ENCODE results near the gene PHAF1. TPM values are rescaled to one million over a fixed set of nuclear protein-coding genes. Genes with fewer than 3 reads are reported as not detected.

The PHAF1 gene
- total and polyA plus RNA-seq, 2 donors (not counting 1 experiment from before 2014, with no cell fraction given), result 18.8 to 20.7 TPM

DNA sequence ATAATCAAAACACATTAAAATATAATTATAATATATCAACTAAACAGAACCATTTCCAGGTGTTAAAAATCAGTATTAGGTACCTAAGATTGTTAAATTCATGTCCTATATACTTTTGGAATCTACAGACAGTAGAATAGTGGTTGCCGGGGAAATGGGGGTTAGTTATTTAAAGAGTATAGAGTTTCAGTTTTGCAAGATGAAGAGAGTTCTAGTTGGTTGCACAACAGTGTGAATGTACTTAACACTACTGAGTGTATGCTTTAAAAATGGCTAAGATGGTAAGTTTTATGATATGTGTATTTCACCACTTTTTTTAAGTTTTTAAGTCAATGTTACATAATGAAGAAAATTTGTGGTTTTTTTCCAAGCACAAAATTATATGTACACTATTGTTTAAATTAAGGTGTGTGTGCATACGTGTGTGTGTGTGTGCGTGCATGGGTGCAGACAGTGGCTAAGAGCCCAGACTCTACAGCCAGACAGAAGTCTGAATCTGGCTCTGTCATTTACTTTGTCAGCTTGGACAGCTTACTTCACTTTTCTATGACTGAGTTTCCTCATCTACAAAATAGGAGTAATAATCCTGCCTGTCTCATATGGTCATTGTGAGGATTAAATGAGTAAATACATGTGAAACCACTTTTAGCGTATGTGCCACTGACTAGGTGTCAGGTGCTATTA, 25.3 kb upstream of the PHAF1 start:
- Histone ChIP-seq H4K20me1 (ENCODE audit: control insufficient read depth, insufficient read depth, low read length, poor library complexity, severe bottlenecking) (no peaks in the 10 kb centered on the region), H3K9me3 (ENCODE audit: control extremely low read depth in 1 of 3, control insufficient read depth in 2 of 3, insufficient read depth in 1 of 3, low read length in 2 of 3) (no peaks in the 10 kb centered on the region), H3K4me1 (ENCODE audit: control insufficient read depth in 2 of 2, insufficient read depth in 2 of 2, low read length in 2 of 2) (peaks cover 0 to 3% of the 10 kb centered on the region in 2 donors), H3K27ac (ENCODE audit: low read length in 2 of 2) (no peak overlapping the region), H3K4me2 (replicated peaks; ENCODE audit: low read depth, low read length, poor library complexity, severe bottlenecking) (no peak overlapping the region), H3K9ac (ENCODE audit: low read length) (no peak overlapping the region), H2AFZ (ENCODE audit: insufficient read depth, low read depth, low read length, poor library complexity, severe bottlenecking) (no peak overlapping the region), H3K79me2 (ENCODE audit: control insufficient read depth, insufficient read depth, low read length) (no peaks in the 10 kb centered on the region), H3K4me3 (ENCODE audit: control extremely low read depth in 1 of 5, extremely low read depth in 1 of 5, insufficient read depth in 1 of 5, low read depth in 2 of 5, low read length in 4 of 5) (no peak overlapping the region), H3K36me3 (replicated peaks in 1 of 2; ENCODE audit: control extremely low read depth in 1 of 2, control insufficient read depth in 1 of 2, extremely low read depth in 1 of 2, insufficient read depth in 2 of 2, low read length in 1 of 2) (peaks cover 1 to 9% of the 10 kb centered on the region in 2 experiments), H3K27me3 (replicated peaks in 1 of 4; ENCODE audit: control extremely low read depth in 1 of 4, control insufficient read depth in 3 of 4, insufficient read depth in 4 of 4, low read length in 3 of 4) (no peaks in the 10 kb centered on the region)
- no peak overlapping the region for H3K27ac Mint-ChIP-seq
- H3K4me1 Mint-ChIP-seq, result peaks cover 4% of the 10 kb centered on the region
- no peak for DNase-seq
- ChIA-PET CTCF (no interaction called here), POLR2A (no interaction called here)
- H3K4me3 Mint-ChIP-seq, result no peak overlapping the region
- ATAC-seq (ENCODE audit: low read depth), result no peak
- H3K9me3 Mint-ChIP-seq (ENCODE audit: insufficient read depth), result no peaks in the 10 kb centered on the region
- TF ChIP-seq, protein P1, sequence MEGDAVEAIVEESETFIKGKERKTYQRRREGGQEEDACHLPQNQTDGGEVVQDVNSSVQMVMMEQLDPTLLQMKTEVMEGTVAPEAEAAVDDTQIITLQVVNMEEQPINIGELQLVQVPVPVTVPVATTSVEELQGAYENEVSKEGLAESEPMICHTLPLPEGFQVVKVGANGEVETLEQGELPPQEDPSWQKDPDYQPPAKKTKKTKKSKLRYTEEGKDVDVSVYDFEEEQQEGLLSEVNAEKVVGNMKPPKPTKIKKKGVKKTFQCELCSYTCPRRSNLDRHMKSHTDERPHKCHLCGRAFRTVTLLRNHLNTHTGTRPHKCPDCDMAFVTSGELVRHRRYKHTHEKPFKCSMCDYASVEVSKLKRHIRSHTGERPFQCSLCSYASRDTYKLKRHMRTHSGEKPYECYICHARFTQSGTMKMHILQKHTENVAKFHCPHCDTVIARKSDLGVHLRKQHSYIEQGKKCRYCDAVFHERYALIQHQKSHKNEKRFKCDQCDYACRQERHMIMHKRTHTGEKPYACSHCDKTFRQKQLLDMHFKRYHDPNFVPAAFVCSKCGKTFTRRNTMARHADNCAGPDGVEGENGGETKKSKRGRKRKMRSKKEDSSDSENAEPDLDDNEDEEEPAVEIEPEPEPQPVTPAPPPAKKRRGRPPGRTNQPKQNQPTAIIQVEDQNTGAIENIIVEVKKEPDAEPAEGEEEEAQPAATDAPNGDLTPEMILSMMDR (IDR thresholded peaks at IDR 0.05), result no peak
- no peak for TF ChIP-seq EZH2 (IDR thresholded peaks at IDR 0.05; ENCODE audit: borderline replicate concordance, insufficient read depth, low read depth, low read length, poor library complexity, severe bottlenecking)
- H3K27me3 Mint-ChIP-seq, result no peaks in the 10 kb centered on the region
- intact Hi-C loops (cut with micrococcal nuclease), result no loop called here
- WGBS (ENCODE audit: insufficient coverage), result no CpG with 5 or more reads among the region's 4 CpGs

DNA sequence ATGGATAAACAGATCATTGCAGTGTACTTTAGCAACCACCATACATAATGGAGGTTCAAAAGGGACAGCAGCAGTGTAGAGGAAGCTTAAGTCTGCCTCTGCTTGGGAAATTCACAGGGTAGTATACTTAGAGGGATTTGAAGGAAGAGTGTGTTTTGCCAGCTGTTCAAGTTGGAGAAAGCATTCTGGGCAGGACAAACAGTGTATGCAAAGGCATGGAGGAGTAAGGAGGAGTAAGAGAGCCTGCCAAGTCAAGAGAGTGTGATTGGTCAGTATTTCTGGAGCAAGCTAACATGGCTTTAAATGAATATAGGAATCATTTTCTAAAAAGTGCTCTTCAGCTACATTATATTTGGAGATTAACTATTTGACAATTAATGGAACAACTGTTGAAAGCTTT, 22.9 kb upstream of the PHAF1 start:
- intact Hi-C loops (cut with micrococcal nuclease), result no loop called here
- Mint-ChIP-seq H3K27me3 (no peaks in the 10 kb centered on the region), H3K4me3 (no peak overlapping the region), H3K4me1 (peaks cover 5% of the 10 kb centered on the region), H3K27ac (no peak overlapping the region), H3K9me3 (ENCODE audit: insufficient read depth) (no peaks in the 10 kb centered on the region)
- H3K9ac ChIP-seq (ENCODE audit: low read length), result no peak overlapping the region
- DNase-seq, result no peak
- no peaks in the 10 kb centered on the region for H4K20me1 ChIP-seq (ENCODE audit: control insufficient read depth, insufficient read depth, low read length, poor library complexity, severe bottlenecking)
- no peaks in the 10 kb centered on the region for H3K27me3 ChIP-seq (replicated peaks in 1 of 4; ENCODE audit: control extremely low read depth in 1 of 4, control insufficient read depth in 3 of 4, insufficient read depth in 4 of 4, low read length in 3 of 4)
- TF ChIP-seq, protein P1 (IDR thresholded peaks at IDR 0.05), result no peak
- peaks cover 0 to 3% of the 10 kb centered on the region in 2 donors for H3K4me1 ChIP-seq (ENCODE audit: control insufficient read depth in 2 of 2, insufficient read depth in 2 of 2, low read length in 2 of 2)
- H2AFZ ChIP-seq (ENCODE audit: insufficient read depth, low read depth, low read length, poor library complexity, severe bottlenecking), result no peak overlapping the region
- H3K27ac ChIP-seq (ENCODE audit: low read length in 2 of 2), result no peak overlapping the region
- no peak for ATAC-seq (ENCODE audit: low read depth)
- no peak overlapping the region for H3K4me2 ChIP-seq (replicated peaks; ENCODE audit: low read depth, low read length, poor library complexity, severe bottlenecking)
- peaks cover under 1% of the 10 kb centered on the region for H3K79me2 ChIP-seq (ENCODE audit: control insufficient read depth, insufficient read depth, low read length)
- H3K36me3 ChIP-seq (replicated peaks in 1 of 2; ENCODE audit: control extremely low read depth in 1 of 2, control insufficient read depth in 1 of 2, extremely low read depth in 1 of 2, insufficient read depth in 2 of 2, low read length in 1 of 2), result peaks cover 1 to 5% of the 10 kb centered on the region in 2 experiments
- no peak overlapping the region for H3K4me3 ChIP-seq (ENCODE audit: control extremely low read depth in 1 of 5, extremely low read depth in 1 of 5, insufficient read depth in 1 of 5, low read depth in 2 of 5, low read length in 4 of 5)
- no peaks in the 10 kb centered on the region for H3K9me3 ChIP-seq (ENCODE audit: control extremely low read depth in 1 of 3, control insufficient read depth in 2 of 3, insufficient read depth in 1 of 3, low read length in 2 of 3)
- CTCF ChIA-PET, result interaction anchor here (1.0 to 2.0 kb wide), 3 partner anchors 12 to 20 kb away, joined by 3 to 5 read pairs (median 3); no protein-coding TSS in a partner anchor
- POLR2A ChIA-PET, result no interaction called here
